HK-2 (cell line): ENCODE results near the gene RHPN2.
"Not testable (repeated sequence)": the region's sequence is repeated elsewhere in the genome, so short reads cannot be mapped to it uniquely, and the experiment has no call there.

ENCODE experiments used
- DNase-seq: peaks from one replicate; pipeline ENCODE4 v3.0.0-alpha.2; 2018; ENCODE audit not compliant: unreplicated experiment

RHPN2 gene

DNA sequence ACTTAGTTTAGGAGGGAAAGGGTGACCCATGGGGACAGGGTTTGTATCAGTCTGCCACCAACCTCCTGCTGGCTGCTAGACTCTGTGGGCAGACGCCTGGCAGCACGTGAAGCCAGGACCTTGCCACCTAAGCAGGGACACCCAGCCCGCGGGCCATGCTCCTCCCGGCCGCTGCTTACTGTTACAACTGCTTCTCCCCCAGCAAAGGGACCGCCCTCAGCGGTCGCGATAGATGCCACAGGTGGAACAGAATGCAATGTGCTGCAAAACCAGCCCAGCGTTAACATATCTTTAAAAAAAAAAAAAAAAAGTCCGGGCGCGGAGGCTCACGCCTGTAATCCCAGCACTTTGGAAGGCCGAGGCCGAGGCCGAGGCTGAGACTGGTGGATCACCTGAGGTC is 1.9 kb upstream of the RHPN2 start:
- DNase-seq = no peak

DNA sequence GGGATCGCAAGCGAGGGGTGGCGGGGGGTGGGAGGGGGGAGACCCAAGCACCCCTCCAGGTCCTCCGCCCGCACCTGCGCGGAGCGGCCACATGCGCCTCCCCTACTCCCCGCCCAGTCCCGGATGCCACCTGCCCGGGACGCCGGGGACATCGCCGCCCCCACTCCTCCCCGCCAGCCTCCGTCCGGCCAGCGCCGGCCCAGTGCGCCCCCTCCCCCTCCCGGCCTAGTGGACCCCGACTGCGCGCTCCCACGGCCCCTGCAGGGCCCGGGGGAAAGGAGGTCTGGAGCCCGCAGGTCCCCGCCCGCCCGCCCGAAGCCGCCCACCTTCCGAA is 263 bp downstream of the RHPN2 start:
- peak; percentile 52 for DNase-seq

- no peak for DNase-seq
These were observed 783 bp downstream of the RHPN2 start for GRCh38 chr19:33063753-33064457.

GRCh38 chr19:33063356-33063752 is 1.3 kb downstream of the RHPN2 start:
- no peak for DNase-seq

GRCh38 chr19:33062902-33063301 is 1.8 kb downstream of the RHPN2 start:
- DNase-seq = no peak

DNA sequence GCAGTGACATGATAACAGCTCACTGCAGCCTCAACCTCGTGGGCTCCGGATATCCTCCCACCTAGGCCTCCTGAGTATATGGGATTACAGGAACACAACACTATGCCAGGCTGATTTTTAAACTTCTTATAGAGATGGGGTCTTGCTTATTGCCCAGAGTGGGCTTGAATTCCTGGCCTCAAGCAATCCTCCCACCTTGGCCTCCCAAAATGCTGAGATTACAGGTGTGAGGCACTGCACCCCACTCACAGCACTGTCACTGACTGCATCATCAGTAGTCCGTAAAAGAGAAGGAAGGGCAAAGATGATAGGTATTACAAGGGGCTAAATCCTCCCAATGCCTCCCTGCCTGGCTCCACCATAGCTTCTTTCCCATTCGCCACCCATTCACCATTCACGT is 4.1 kb downstream of the RHPN2 start:
- no peak for DNase-seq

DNA sequence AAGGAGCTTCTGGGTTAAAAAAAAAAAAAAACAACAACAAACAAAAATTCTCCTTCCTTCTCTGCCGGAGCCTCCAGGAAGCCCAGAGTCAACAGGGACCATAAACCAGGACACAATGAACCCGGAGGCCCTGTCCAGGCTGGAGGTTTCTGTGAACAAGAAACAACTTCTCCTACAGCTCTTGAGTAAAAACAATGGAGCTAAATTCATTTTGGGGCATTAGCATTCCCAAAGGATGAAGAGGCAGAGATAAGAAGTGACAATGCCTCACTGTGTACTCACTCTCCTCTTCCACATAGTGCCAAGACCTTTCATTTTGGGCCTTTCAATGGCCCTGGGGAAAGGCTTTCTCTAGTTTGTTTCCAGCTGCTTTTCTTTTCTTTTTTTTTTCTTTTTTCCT is 9.0 kb downstream of the RHPN2 start:
- DNase-seq = no peak

GRCh38 chr19:33054623-33055022 is 10.1 kb downstream of the RHPN2 start:
- DNase-seq = no peak

- DNase-seq = no peak
These were observed 12.2 kb downstream of the RHPN2 start for GRCh38 chr19:33052352-33052972.

DNA sequence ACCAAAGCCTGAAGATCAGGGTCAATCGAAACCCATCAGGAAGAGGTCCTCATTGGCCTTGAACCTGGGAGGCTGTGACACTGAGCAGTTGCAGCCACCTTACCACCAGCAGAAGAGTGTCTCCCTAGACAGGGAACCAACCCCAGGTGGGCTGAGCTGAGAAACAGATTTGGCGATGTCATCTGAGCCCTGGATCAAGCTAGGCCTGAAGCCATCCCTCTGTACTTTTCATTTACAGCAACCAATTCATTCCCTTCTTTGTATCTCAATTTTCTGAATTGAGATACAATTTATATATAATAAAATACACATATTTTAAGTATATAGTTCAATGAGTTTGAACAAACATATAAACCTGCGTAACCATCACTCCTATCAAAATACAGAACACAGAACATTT is 14.6 kb downstream of the RHPN2 start:
- no peak for DNase-seq

- no peak for DNase-seq
These were observed 15.6 kb downstream of the RHPN2 start for GRCh38 chr19:33048806-33049676.

DNA sequence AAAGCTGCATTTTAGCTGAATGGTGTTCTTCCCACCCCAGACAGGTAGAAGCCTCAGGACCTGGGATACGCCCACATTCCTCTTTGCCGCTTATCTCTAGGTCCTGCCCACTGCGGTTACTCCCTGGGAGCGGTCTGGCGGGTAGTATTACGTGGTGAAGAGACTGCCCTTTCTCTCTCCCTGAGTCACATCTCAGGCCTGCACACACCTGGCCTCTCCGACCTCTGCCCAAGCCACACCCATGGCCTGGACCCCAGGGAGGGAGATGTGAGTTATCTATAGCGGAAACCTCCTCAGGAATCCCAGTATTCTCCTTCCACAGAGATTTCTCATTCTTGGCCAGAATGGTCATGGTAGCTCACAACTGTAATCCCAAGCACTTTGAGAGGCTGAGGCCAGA is 17.3 kb downstream of the RHPN2 start:
- DNase-seq = no peak

DNA sequence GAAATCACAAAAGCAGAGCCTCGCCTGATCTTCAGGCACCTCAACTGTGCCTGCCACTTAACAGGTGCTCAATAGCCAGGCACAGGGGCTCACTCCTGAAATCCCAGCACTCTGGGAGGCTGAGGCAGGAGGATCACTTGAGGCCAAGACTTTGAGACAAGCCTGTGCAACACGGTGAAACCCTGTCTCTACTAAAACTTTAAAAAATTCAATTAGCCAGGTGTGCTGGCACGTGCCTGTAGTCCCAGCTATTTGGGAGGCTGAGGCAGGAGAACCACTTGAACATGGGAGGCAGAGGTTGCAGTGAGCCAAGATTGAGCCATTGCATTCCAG is 22.9 kb downstream of the RHPN2 start:
- DNase-seq = not testable (repeated sequence)

GRCh38 chr19:33040994-33041827 is 23.5 kb downstream of the RHPN2 start:
- DNase-seq = peak; percentile 82

DNA sequence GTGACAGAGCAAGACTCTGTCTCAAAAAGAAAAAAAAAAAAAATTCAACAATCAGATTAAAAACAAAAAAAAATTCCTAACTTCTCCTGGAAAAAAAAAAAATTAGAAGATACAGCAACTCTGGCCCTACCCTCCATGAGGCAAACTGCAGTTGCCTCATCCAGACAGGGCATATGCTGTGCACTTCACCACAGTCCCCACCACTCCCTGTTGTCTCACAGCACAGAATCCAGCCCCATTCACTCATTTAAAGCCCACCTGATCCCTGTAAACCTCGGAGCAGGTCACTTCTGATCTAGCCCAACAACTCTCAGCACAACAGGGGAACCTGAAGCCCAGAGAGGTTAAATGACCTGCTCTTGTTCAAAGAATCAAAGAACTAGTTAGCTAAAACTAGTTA is 24.9 kb downstream of the RHPN2 start:
- no peak for DNase-seq

DNA sequence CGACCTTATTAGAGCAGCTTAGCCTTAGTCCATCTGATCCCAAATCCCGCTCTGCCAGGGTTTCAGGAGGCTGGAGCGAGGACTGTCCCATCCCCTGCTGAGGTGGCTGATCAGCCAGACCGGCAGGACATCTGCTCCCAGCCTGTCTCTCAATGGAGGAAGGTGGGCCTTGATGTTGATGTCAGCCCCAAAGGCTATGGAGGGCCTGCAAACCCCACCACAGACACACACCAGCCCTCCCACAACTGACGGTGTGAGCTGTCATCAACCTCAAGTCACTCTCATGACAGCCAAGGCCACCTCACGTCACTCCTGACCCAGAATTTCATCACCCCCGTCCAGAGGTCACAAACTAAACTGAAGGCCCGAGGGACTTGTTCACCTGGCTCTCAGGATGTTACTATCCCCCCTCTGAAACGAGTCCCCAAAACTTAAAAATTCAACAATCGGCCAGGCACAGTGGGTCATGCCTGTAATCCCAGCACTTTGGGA is 25.5 kb downstream of the RHPN2 start:
- DNase-seq = no peak

DNA sequence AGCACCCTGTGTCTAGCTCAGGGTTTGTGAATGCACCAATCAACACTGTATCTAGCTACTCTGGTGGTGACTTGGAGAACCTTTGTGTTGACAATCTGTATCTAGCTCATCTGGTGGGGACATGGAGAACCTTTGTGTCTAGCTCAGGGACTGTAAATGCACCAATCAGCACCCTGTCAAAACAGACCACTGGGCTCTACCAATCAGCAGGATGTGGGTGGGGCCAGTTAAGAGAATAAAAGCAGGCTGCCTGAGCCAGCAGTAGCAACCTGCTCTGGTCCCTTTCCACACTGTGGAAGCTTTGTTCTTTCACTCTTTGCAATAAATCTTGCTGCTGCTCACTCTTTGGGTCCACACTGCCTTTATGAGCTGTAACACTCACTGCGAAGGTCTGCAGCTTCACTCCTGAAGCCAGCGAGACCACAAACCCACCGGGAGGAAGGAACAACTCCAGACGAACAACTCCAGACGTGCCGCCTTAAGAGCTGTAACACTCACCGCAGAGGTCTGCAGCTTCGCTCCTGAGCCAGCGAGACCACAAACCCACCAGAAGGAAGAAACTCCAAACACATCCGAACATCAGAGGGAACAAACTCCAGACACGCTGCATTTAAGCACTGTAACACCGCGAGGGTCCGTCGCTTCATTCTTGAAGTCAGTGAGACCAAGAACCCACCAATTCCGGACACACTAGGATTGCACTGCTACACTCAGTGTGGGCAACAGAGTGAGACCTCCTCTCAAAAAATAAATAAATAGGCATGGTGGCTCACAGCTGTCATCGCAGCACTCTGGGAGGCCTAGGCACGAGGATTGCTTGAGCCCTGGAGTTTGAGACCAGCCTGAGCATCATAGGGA is 27.3 kb downstream of the RHPN2 start:
- not testable (repeated sequence) for DNase-seq

- DNase-seq = not testable (repeated sequence)
These were observed 28.1 kb downstream of the RHPN2 start for GRCh38 chr19:33036370-33037167.

- DNase-seq = no peak
These were observed 29.2 kb downstream of the RHPN2 start for GRCh38 chr19:33035461-33035860.

- DNase-seq = no peak
These were observed 32.4 kb downstream of the RHPN2 start for GRCh38 chr19:33032218-33032781.
